HG03457 (cell line): Measurements from ENCODE around the gene ARMC9.
"Not testable (repeated sequence)": the region's sequence is repeated elsewhere in the genome, so short reads cannot be mapped to it uniquely, and the experiment has no call there.

Experiments used
- ATAC-seq: cut with Tn5 transposase; IDR thresholded peaks from one replicate; pipeline ENCODE4 v1.9.1; 2021; ENCODE audit warnings: moderate number of reproducible peaks; ENCODE audit not compliant: unreplicated experiment

ARMC9 gene

DNA sequence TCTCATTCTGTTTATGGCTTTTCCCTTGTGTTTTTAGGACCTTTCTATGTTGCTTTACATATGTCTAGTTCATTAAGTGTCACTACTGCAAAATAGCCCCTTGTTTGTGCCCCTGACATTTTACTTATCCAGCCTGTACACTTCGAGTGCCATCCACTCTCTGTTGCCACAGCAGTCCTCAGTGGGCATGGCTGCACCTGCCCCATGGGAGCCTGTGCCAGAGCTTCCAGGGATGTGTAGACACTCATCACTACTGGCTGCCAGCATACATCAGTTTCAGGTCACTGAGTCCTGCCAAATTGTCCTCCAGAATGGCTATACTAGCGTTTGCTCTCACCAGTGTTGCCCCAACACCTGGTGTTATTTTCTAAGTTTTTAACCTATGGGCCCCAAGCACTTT lies 80.4 kb downstream of the ARMC9 start:
- ATAC-seq = no peak

DNA sequence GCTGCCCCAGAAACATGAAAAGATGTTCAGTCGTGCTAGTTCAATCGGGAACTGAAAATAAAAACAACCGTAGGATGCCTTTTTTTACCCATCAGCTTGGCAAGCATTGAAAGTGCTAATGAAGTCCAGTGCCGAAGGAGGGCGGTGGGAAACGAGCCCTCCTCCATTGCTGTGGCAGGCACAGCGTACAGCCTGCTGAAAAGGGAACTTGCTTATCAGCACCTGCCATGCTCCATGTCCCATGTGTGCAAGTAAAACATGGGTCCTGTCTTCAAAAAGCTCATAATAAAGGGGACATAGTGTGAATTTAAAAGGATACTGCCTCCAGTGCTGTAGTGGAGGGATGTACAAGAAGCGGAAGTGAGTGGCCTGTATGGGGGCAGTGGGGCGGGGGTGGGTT lies 82.4 kb downstream of the ARMC9 start:
- ATAC-seq = no peak

DNA sequence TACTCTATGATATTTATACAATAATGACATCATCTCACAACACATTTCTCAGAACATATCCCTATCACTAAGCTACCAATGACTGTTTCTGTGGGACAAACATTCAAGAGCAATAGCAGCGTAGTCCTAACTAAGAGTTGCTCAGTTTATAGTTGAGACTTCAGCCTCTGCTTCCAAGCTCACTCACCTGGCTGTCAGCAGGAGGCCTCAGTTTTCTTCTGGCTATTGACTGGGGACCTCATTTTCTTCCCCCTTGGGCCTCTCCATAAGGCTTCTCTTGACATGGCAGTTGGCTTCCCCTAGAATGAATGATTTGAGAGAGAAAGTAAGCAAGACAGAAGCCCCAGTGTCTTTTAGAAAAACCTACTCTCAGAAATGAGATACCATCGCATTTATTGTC lies 85.9 kb downstream of the ARMC9 start:
- ATAC-seq = no peak

DNA sequence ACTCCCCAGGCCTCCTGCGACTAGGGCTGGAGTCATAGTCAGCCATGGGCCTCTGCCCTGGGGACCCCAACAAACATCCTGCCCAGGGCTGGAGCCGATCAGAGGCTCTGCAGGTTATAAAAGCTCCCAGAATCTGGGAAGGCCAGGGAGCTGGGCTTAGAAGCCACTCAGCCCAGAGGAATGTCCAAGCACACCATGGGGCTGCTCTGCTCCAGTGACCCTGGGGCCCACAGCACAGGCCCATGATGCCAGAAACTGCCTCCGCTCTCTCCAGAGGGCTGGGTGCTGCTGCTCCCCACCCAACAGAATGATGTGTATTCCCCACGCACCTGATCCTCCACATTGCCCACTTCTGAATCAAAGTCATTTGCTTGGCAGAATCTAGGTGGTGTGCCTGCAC lies 88.5 kb downstream of the ARMC9 start:
- no peak for ATAC-seq

DNA sequence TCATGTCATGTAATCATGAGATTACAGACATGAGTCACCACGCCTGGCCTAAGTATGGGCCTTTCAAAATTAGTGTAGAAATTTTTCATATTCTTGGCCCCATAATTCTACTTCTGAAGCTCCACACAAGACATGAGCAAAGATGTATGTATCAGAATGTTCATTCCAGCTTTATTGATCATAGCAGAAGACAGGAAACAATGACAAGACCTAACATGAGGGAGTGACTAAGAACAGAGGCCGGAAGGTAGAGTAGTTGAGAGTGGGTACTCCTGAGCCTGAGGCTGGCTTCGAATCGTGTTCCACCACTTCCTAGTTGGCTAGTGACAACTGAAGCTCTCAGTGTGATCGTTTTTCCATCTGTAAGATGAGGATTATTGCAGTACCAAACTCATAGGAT lies 89.3 kb downstream of the ARMC9 start:
- ATAC-seq = no peak

DNA sequence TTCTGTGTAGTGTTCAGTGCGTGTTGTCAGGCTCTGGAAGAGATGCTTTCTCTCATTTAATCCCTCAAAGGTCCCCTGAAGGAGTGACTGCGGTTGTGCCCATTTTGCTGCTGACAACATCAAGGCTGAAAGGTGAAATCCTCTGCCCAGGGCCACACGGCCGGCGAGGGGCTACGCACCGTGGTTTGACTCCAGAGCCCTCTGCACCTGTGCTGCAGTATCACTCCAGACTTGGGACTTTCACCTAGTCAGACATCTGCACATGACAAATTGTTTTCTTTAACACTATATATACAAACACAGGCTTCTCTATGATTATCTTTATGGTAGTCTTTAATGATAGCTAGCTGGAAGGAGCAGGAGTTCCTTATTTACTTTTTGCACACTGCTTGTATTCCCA lies 90.2 kb downstream of the ARMC9 start:
- ATAC-seq = no peak

DNA sequence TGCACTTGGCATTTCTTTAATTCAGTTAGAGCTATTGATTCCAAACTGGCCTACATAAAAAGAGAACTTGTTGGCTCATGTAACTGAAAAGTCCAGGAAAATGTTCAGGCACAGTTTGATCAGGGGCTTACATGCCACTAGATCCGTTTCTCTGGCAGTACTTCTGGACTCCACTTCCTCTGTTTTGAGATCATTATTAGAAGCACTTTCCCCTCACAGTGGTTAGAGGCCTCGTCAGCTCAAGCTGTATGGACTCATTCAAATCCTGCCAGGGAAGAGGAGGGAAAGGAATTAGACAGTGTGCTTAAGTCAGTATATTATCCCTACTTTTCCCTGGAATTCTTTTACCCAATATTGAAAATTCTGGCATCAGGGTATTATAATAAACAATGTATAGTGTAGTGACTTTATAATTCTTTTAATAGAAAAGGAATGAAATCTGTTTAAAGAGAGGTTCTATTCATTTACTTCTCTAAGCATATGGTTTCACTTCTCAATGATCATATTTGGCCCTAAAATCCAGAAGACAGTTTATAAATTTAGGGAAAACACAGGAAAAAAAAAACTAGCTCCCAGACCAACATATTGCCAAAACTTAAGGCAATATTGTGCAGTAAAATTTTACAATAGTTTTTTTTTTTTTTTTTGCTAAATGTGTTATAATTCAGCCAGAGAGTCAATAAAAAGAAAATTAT lies 92.0 kb downstream of the ARMC9 start:
- ATAC-seq = no peak

DNA sequence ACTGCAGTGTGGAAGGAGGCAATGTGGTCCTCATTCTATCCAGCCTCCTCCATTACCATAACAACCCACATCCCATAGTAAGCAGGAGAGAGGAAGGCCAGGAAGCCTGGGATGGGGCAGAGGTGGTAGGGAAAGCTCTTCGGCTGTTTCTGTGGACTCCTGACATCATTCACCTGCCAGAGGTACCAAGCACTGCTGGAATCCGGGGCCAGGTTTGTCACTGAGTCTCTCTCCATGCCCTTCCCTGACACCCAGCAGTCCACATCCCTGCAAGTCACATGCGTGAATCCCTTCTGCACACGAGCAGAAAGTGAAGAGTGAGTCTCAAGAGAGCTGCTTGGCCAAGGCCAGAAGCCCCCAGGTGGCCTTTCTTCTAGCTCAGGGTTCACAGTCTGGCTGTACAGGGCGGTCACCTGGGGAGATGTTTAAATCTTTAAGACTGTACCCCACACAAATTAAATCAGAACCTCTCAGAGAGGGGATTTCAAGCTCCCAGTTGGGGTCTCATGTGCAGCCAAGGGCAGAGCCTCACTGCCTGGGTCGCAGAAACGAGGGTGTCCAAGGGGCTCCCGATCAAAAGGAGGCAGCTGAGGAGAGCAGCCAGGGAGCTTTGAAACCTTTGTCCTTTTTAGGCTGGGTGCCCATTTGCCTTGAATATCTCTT lies 94.2 kb downstream of the ARMC9 start:
- ATAC-seq = no peak

DNA sequence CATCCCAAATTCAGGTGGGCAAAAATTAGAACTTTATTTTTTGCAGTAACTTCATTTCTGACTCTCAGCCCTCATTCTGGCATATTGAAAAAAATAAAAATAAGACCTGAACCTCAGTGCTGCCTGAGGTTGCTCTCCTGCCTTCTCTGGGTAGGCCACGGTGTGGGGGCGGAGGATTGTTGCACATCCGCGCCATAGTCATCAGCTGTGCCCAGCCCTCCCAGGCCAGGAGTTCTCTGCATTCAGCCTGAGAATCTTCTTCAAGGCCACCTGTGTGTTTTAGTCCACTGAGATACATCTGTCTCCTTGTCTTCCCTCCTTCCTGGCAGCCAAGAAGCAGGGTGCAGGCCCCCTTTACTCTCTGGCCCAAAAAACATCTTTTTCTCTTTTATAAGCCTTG lies 94.7 kb downstream of the ARMC9 start:
- no peak for ATAC-seq

DNA sequence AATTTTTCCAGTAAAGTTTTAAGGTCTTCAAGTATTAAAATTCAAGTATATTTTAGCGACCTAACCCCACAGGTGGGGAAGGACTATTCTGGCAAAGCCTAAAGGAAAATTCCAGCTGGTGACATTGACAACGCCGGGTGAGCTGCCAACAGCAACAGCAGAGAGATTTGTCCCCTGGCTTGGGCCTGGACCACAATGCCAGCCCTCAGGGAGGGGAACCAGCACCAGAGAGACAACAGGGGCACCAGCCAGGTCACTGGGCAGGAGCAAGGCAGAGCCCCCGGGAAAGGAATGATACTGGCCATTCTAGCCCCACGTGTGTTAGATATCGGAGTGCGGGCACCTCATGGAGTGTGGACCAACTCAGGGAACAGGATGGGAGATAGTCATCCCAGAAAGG lies 95.7 kb downstream of the ARMC9 start:
- no peak for ATAC-seq

DNA sequence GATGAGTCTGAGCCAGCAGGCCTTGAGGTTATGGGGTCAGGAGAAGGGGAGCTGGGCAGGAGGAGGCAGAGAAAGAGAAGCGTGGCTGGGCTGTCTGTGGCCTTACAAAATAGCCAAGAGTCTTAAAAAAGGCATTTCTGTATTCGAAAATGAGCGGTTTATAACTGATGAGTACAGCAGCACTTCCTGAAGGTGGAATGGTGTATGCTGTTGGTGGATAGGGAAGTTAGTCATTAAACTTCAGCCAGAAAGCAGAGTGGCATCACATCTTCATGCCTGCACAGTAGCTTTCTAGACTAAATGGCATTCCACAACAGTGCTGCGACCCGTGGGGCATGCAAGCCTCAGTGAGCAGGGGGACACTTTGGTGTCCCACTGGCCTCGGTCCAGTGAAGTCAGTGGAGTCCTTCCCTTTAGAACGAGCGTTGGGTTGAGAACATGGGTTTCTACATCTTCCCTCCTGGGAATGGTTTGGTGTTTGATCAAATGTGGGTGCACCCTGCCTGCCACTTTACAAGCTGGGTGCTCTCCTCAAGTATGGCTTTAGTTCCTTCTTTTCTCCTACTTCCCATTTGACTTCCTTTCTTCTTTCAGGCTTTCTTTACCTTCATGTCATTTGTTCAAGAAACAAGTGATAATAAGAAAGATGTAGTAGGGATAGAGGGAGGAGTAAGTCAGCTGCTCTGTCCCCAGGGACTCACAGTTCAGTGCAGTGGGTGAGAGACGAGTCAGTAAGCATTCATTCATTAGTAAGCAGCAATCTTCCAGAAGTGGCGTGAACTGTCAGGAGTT lies 96.3 kb downstream of the ARMC9 start:
- ATAC-seq = no peak

DNA sequence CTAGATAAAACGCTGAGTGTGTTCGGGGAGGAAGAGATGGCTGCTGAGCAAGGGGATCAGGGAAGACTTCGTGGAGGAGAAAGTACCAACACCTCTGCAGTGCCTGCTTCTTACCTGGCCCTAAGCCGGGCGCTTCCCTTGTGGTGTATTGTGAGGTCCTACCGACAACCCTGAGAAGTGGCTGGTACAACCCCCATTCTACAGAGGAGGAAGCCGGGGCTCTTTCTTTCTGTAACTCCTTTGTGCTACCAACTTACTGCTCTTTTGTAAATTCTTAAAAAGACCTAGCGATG lies 96.9 kb downstream of the ARMC9 start:
- ATAC-seq = no peak

DNA sequence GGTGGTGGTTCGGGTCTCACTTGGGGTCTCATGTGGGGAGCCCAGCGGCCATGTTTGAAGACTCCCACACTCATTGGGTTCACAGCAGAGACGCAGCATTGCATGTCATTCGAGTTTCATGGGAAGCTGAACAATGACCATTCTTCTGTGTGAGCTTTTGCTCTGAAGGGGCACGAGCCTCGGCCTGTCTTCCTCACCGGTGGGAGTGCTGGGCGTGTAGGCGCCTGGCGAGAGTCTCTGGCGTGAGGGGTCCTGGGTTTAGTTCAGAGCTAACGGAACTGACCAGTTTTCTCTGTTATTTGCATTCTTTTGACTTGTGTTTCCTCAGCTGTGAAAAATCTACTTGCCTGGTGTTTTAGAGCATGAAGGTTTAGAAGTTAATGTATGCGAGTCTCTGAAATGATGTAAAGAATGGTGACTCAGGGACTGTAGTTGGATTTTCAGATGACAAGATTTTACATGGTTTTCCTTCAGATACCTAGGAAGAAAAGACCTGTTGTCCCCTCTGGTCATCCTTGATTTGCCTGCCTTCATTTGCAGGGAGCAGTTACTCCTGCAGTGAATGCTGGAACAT lies 98.1 kb downstream of the ARMC9 start:
- no peak for ATAC-seq

DNA sequence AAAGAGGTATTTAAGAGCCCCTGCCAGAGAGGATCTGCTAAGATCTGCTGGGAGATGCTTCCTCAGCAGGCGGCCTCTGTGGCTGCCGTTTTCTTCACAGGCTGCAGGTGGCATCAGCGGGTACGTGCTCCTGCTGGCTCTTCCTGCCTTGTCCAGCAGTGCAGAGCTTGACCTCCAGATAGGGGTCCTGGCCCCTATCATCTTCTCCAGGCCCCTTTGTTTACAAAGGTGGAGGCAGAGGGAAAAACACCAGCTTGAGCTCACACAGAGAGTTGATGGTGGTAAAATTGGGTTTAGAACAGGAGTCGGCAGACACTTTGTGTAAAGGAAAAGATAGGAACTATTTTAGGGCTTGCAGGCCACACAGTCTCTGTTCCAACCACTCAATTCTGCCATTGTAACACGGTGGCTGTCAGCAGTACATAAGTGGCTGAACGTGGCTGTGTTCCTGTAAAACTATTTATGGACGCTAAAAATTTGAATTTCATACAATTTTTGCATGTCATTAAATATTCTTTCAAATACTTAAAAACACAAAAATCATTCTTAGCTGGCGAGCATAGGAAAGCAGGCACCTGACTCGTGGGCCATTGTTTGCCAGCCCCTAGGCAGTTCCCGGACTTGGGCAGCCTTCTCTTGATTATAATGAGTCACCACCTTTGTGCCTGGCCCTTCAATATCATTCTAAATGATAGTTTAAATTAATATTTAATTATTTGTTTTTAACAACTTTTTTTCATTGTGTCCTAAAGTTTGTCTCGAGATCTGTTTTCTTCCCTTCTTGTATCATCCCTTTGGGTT lies 98.9 kb downstream of the ARMC9 start:
- ATAC-seq = no peak

DNA sequence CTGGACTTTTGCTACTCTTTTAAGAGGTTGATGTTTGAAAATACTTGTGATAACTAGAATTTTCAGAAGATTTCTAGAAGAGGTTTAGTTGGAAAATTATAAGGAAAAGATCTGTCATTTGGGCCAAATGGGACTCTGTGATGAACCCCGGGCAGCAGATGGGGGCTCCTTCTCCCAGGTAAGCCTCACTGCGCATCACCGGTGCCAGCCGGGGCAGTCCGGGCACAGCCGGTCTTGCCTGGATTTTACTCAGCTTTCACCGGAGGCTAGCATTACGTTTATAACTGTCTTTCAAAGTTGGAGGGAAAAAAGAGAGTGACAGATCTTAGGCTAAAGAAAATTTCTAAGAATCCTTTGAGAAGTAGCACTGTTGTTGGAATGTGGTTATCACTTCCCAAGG lies 99.7 kb downstream of the ARMC9 start:
- no peak for ATAC-seq

DNA sequence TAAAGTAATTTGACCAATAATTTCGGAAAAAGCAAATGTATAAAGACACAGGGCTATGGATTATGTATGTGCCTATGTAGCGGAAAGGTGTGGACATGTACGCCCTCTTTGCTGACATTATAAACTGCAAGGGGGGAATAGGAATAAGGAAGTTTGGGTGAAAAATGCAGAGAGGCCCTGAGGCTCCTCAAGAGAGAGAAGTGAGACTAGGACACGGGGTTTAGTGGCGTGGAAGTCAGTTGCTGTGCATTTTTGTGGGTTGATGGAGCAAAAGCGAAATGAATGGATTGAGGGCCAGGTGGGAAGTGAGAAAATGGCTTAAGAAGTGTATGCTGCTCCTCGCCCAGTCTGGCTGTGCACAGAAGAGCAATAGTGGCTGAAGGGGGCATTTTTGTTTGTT lies 100.8 kb downstream of the ARMC9 start:
- ATAC-seq = no peak

DNA sequence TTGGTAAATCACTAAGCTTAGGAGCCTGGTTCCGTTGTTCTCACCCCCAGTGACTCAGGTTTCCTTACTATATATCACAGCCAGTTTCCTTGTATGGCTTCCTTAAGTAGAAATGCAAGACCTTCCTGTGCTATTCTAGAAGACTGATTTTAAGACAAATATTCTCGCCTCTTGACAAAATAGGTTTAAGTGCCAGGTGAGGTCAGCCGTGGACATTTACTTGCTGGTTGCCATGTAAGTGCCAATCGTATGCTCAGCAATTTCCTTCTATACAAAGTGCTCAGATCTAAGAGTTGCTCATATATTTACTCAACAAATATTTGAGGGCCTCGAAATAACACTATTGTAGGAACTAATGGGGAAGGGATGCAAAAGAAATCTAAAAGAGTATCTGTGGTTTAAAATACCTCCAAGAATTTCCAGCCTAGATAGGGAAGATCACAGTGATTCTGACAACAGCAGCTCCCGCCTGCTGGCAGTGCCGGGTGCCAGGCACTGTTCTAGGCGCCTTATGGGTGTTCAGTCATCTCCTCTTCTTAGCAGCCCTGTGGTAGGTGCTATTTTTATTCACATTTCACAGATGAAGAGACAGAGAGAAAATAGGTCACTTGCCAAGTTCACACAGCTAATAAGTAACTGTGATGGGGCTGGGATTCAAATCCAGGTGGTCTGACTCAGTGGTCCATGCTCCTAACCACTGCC lies 101.7 kb downstream of the ARMC9 start:
- ATAC-seq = no peak

DNA sequence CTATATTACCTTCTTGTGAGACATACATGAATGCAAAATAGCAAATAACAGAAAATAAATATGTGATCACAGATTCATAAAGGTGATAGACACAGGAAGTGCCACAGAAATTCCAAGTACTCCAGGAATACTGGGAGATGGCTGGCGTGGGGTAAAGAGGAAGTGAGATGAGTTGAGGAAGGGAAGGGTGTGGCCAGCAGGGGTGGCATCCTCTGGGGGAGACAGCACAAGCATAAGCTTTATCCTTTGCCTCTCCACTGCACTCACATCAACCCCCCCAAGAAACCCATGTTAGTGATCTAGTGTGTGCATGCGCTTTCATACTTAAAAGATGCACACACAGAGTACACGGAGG lies 102.3 kb downstream of the ARMC9 start:
- no peak for ATAC-seq

DNA sequence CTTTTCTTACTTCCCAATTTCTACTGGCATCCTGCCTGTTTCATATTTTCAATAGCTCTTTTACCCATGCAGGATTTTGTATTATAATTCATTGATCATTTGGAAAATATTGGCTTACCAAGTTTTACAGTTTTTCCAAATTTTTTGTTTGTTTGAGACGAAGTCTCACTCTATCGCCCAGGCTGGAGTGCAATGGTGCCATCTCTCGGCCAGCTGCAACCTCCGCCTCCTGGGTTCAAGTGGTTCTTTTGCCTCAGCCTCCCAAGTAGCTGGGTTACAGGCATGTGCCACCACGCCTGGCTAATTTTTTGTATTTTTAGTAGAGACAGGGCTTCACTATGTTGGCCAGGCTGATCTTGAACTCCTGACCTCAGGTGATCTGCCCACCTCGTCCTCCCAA lies 105.8 kb downstream of the ARMC9 start:
- ATAC-seq = not testable (repeated sequence)

DNA sequence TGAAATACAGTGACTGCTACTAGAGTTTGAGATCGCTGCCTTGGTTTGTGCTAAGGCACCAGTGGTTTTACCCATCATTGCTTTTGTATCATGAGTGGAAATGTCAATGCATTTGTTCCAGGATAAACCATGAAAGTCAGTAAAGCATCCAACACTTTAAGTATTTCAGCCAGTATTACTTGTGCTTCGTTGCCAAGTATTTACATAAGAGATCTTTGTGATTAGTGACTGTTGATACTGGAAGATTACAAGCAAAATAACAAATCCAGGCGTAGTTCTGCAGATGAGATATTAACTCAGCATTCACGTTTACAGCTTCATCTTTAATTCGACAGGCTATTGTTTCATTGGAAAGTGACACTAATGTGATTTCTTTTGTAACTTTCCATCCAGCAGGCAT lies 106.8 kb downstream of the ARMC9 start:
- ATAC-seq = no peak
